Stomach (tissue), 4 donors: ENCODE data around the gene MXD4.

Source experiments
- POLR2AphosphoS5 ChIP-seq, 3 donors: sonication (generic); formaldehyde crosslinking; IDR thresholded peaks; one replicate each; pipeline ENCODE4 v1.6.1; 2016; ENCODE audit warnings: antibody characterized with exemption in 3 of 3
- TF ChIP-seq, protein P1 (sequence below), 7 experiments: fragments of 450-650 bp in 4 of 7; fragments of 200-600 bp in 3 of 7; sonication (generic) in 3 of 7; IDR thresholded peaks; one replicate each; pipeline ENCODE4 v1.5.1; 2016 to 2019; ENCODE audit warnings: antibody characterized with exemption in 7 of 7, control low read depth in 2 of 7, mild to moderate bottlenecking in 1 of 7

DNA sequence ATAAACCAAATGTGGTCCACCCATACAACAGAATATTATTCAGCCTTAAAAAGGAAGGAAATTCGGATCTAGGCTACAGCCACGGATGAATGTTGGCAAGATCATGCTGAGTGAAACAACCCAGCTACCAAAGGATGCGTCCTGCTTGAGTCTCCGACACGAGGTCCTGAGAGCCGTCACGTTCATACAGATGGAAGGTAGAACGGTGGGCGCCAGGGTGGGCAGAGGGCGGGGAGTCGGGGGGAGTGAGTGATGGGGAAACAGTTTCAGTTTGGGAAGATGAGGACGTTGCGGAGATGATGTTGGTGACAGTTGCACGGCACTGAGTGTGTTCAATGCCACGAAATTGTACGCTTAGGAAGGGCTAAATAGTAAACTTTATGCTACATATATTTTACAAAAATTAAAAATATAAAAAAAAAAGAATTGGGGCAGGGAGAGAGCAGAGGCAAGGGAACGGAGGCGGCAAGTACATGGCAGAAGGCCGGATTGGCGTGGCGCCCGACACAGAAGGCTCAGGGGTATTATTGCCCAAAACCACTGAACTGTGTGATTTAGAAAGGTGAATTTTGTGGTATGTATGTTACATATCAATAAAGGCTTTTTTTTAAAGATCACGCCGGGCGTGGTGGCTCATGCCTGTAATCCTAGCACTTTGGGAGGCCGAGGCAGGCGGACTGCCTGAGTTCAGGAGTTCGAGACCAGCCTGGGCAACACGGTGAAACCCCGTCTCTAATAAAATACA, 14.8 kb upstream of the MXD4 start:
- TF ChIP-seq, protein P1, sequence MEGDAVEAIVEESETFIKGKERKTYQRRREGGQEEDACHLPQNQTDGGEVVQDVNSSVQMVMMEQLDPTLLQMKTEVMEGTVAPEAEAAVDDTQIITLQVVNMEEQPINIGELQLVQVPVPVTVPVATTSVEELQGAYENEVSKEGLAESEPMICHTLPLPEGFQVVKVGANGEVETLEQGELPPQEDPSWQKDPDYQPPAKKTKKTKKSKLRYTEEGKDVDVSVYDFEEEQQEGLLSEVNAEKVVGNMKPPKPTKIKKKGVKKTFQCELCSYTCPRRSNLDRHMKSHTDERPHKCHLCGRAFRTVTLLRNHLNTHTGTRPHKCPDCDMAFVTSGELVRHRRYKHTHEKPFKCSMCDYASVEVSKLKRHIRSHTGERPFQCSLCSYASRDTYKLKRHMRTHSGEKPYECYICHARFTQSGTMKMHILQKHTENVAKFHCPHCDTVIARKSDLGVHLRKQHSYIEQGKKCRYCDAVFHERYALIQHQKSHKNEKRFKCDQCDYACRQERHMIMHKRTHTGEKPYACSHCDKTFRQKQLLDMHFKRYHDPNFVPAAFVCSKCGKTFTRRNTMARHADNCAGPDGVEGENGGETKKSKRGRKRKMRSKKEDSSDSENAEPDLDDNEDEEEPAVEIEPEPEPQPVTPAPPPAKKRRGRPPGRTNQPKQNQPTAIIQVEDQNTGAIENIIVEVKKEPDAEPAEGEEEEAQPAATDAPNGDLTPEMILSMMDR (IDR thresholded peaks at IDR 0.05), result no peak
- no peak for TF ChIP-seq POLR2AphosphoS5 (IDR thresholded peaks at IDR 0.05)
